IPS DF 4.7 (cell line): Measurements from ENCODE around the gene HESX1.

Experiments used
- DNase-seq: peaks from one replicate; pipeline ENCODE4 v3.0.0-alpha.2; 2013; ENCODE audit warnings: low spot score; ENCODE audit errors: extremely low read depth

HESX1 gene

GRCh38 chr3:57199895-57200297 lies at the start of gene HESX1:
HESX1 (minus strand) TSS chr3:57199978; CDS start chr3:57199918, 60 bp downstream.
- peak; percentile 82 for DNase-seq

GRCh38 chr3:57244946-57245345 lies 45.2 kb upstream of the HESX1 start:
- no peak for DNase-seq

GRCh38 chr3:57234613-57235575 lies 35.1 kb upstream of the HESX1 start:
- no peak for DNase-seq

GRCh38 chr3:57233799-57234198 lies 34.0 kb upstream of the HESX1 start:
- DNase-seq: no peak

GRCh38 chr3:57230006-57230405 lies 30.2 kb upstream of the HESX1 start:
- no peak for DNase-seq

GRCh38 chr3:57227930-57228751 lies 28.4 kb upstream of the HESX1 start:
- no peak for DNase-seq

- DNase-seq: peak; percentile 56
Measured at GRCh38 chr3:57227204-57227929, 27.6 kb upstream of the HESX1 start, which contains the start of gene APPL1. APPL1 (plus strand) TSS chr3:57227729; CDS start chr3:57227884, 155 bp downstream.

- no peak for DNase-seq
Measured at GRCh38 chr3:57226176-57226575, 26.4 kb upstream of the HESX1 start.

- no peak for DNase-seq
Measured at GRCh38 chr3:57224856-57225255, 25.1 kb upstream of the HESX1 start.

GRCh38 chr3:57221883-57222282 lies 22.1 kb upstream of the HESX1 start:
- no peak for DNase-seq

GRCh38 chr3:57206423-57206822 lies 6.6 kb upstream of the HESX1 start:
- no peak for DNase-seq

GRCh38 chr3:57194641-57195040 lies 5.1 kb downstream of the HESX1 start:
- DNase-seq: no peak

- DNase-seq: no peak
Measured at GRCh38 chr3:57192028-57192427, 7.8 kb downstream of the HESX1 start.

- no peak for DNase-seq
Measured at GRCh38 chr3:57184526-57184925, 15.3 kb downstream of the HESX1 start.

GRCh38 chr3:57179580-57180410 lies 20.0 kb downstream of the HESX1 start:
- no peak for DNase-seq

- no peak for DNase-seq
Measured at GRCh38 chr3:57176045-57176444, 23.7 kb downstream of the HESX1 start.

GRCh38 chr3:57173687-57174086 lies 26.1 kb downstream of the HESX1 start:
- no peak for DNase-seq

GRCh38 chr3:57170946-57171345 lies 28.8 kb downstream of the HESX1 start:
- DNase-seq: no peak

GRCh38 chr3:57169872-57170623 lies 29.7 kb downstream of the HESX1 start:
- no peak for DNase-seq

GRCh38 chr3:57169108-57169507 lies 30.7 kb downstream of the HESX1 start:
- DNase-seq: no peak
